ENCODE data around the gene CTU2. TPM values are rescaled to one million over a fixed set of nuclear protein-coding genes. Genes with fewer than 3 reads are reported as not detected.

The CTU2 gene
- total and polyA plus RNA-seq, 9 of the 15 experiments (the other 6 are each of a cell fraction or from before 2014, with no cell fraction given), result 1.3 to 105 (median 23.2) TPM

DNA sequence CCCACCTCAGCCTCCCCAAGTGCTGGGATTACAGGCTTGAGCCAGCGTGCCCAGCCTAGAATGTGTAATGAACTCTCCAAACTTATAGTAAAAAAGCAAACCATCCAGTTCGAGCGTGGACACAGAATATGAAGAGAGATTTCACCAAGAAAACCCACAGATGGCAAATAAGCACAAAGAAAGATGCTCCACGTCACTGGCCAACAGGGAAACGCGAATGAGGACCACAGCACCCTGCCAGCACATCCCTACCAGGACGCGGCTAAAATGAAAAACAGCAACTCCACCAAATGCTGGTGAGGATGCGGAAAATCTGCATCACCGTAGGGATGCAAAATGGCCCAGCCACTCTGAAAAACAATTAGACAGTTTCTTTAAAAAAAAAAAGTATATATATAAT lies 44.8 kb upstream of the CTU2 start:
- CTCF ChIA-PET (ENCODE audit: low intra/inter-chr PET ratio), result no interaction called here
- Histone ChIP-seq H3K27ac (ENCODE audit: extremely low read depth, low read depth, low read length) (no peak overlapping the region), H3K36me3 (ENCODE audit: control insufficient read depth, insufficient read depth, low read length) (peaks cover 49% of the 10 kb centered on the region; the same call in 2 of the 3 replicates), H3K9me1 (ENCODE audit: control insufficient read depth, insufficient read depth, low read length) (no peaks in the 10 kb centered on the region), H3K27me3 (ENCODE audit: control insufficient read depth in 2 of 2, insufficient read depth in 2 of 2, low read length in 2 of 2) (no peaks in the 10 kb centered on the region), H2AFZ (ENCODE audit: low read depth, low read length) (no peak overlapping the region), H3K79me2 (ENCODE audit: control insufficient read depth, insufficient read depth, low read length) (peaks cover 77% of the 10 kb centered on the region), H3K4me2 (ENCODE audit: insufficient read depth, low read length) (peak overlapping the region; percentile 67), H3K9ac (ENCODE audit: insufficient read depth in 1 of 2, low read depth in 2 of 2, low read length in 2 of 2) (peak overlapping the region; percentile 14 to 28; a peak in 1 of 4 replicates), H3K9me3 (replicated peaks; ENCODE audit: control insufficient read depth, insufficient read depth, low read depth, low read length) (no peaks in the 10 kb centered on the region), H3K4me1 (replicated peaks in 1 of 2; ENCODE audit: control insufficient read depth in 2 of 2, insufficient read depth in 2 of 2, low read length in 2 of 2) (peaks cover 17 to 80% of the 10 kb centered on the region in 2 experiments), H3K4me3 (peak overlapping the region; percentile 6; the same call in 1 of the 2 replicates), H4K20me1 (replicated peaks; ENCODE audit: control insufficient read depth, insufficient read depth, low read length) (0 out of 2 replicates have a peak, but pooled peaks cover 10% of the 10 kb centered on the region)
- TF ChIP-seq ZNF586 (CRISPR knock-in tag; conservative IDR thresholded peaks at IDR 0.05), result no peak
- no peak for TF ChIP-seq NCOA2 (IDR thresholded peaks at IDR 0.05; ENCODE audit: partially characterized antibody in 2 of 2)
- TF ChIP-seq, protein P1, sequence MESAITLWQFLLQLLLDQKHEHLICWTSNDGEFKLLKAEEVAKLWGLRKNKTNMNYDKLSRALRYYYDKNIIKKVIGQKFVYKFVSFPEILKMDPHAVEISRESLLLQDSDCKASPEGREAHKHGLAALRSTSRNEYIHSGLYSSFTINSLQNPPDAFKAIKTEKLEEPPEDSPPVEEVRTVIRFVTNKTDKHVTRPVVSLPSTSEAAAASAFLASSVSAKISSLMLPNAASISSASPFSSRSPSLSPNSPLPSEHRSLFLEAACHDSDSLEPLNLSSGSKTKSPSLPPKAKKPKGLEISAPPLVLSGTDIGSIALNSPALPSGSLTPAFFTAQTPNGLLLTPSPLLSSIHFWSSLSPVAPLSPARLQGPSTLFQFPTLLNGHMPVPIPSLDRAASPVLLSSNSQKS (CRISPR knock-in tag; IDR thresholded peaks at IDR 0.05), result no peak
- TF ChIP-seq NCOR1 (IDR thresholded peaks at IDR 0.05), result no peak
- no peak for TF ChIP-seq MTA3 (IDR thresholded peaks at IDR 0.05; ENCODE audit: borderline replicate concordance)
- TF ChIP-seq PYGO2 (tag; IDR thresholded peaks at IDR 0.05), result no peak
- TF ChIP-seq, protein P2, sequence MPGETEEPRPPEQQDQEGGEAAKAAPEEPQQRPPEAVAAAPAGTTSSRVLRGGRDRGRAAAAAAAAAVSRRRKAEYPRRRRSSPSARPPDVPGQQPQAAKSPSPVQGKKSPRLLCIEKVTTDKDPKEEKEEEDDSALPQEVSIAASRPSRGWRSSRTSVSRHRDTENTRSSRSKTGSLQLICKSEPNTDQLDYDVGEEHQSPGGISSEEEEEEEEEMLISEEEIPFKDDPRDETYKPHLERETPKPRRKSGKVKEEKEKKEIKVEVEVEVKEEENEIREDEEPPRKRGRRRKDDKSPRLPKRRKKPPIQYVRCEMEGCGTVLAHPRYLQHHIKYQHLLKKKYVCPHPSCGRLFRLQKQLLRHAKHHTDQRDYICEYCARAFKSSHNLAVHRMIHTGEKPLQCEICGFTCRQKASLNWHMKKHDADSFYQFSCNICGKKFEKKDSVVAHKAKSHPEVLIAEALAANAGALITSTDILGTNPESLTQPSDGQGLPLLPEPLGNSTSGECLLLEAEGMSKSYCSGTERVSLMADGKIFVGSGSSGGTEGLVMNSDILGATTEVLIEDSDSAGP (CRISPR knock-in tag; IDR thresholded peaks at IDR 0.05), result no peak
- 0 out of 2 replicates have a peak, but pooled peaks have one; percentile 16 for TF ChIP-seq EGR1 (conservative IDR thresholded peaks at IDR 0.05)
- WGBS (ENCODE audit: insufficient coverage, low coverage, missing lambda C conversion rate), result 57% methylated on average over 10 of the region's 10 CpGs
- ATAC-seq (no peak), DNase-seq (ENCODE audit: extremely low read depth in 1 of 4, low spot score in 3 of 4) (no peak), FAIRE-seq (no peak)
- in situ Hi-C loops (cut with MboI) (no loop called here), intact Hi-C loops (cut with micrococcal nuclease) (loop anchor here (5.0 kb wide), 1 partner anchor 46 kb away; the partner anchor contains the start of genes CTU2 and RNF166)
- no TSS peak for BruUV-seq (replicated peaks)
- POLR2A ChIA-PET, result interaction anchor here (1.2 kb wide), 1 partner anchor 9 kb away, joined by 4 read pairs; no protein-coding TSS in a partner anchor
